AG08396 (cell line): Measurements from ENCODE around the gene FTCD.
A peak's percentile ranks its signal among the peaks of the same experiment; 100 is the strongest.
"Not testable (repeated sequence)": the region's sequence is repeated elsewhere in the genome, so short reads cannot be mapped to it uniquely, and the experiment has no call there.

Experiments
- DNase-seq: peaks from one replicate; pipeline ENCODE4 v3.0.0; 2012; ENCODE audit warnings: low spot score, mixed read lengths

The FTCD gene, protein sequence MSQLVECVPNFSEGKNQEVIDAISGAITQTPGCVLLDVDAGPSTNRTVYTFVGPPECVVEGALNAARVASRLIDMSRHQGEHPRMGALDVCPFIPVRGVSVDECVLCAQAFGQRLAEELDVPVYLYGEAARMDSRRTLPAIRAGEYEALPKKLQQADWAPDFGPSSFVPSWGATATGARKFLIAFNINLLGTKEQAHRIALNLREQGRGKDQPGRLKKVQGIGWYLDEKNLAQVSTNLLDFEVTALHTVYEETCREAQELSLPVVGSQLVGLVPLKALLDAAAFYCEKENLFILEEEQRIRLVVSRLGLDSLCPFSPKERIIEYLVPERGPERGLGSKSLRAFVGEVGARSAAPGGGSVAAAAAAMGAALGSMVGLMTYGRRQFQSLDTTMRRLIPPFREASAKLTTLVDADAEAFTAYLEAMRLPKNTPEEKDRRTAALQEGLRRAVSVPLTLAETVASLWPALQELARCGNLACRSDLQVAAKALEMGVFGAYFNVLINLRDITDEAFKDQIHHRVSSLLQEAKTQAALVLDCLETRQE

DNA sequence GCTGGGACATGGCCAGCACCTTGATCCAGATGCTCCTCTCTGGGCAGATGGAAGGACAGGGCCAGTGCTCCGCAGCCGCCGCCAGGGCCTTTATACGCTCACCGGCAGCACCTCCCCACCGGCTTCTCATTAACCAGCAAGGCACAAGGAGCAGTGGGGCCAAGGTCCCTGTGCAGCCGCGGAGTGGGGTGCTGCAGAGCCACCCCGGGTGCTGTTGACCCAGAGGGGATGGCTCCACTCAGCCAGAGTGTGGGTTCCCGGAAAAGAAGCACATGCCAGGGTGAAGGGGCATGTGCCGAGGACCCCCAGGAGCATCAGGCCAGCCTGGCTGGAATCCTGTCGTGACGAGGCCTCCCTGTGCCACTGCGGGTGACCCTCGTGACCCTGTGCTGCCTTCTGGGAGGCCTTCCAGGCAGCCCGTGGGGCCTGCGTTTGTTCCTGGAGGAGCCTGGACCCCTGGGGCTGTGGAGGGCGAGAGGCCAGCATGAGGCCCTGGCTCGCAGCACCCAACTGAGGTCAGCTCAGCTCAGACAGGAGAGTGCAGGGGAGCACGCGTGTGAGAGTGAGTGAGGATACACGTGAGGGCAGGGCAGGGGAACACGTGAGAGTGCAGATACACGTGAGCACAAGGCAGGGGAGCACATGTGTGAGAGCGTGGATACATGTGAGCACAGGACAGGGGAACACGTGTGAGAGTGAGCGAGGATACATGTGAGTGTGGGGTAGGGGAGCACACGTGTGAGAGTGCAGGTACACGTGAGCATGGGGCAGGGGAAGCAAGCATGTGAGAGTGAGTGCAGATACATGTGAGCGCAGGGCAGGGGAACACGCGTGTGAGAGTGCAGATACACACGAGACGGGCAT lies at the start of gene FTCD:
TSS of gene FTCD (minus strand) at position 66 of the 864 bp plus-strand sequence. CDS start at position 10, 56 bp downstream.
- DNase-seq: no peak

DNA sequence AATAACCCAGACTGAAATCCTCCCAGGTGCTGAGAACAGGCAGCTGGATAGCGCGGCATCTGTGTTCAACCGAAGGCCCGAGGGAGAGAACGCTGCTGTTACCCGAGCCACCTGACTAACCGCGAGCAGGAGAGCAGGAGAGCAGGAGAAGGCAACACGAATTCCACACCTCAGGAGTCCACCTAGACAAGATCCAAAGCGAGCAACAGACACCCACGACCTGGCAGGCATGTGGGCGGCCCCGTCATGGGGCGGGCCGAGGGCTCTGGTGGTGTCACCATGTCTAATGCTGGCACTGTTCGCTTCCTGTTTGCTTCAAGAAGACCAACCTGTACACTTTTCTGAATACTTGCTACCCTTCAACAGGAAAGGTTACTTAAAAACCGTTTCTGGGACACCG lies 49.8 kb upstream of the FTCD start:
- no peak for DNase-seq

DNA sequence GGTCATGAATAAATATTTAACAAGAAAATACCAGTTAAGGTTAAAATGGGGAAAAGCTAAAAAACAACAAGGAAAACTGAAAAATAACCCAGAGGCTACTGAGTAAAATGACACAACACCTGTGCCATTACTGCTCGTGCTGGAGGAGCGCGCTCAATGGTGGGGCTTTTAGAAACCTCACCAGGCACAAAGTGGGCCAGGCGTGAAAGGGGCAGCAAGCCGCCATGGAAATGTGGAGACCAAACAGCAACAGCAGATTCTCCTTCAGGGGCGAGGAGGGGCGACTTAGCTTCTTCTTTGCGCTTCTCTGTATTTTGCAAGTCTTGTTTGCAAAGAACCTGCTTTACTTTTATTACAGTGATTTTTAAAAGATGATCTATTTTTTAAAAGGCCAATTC lies 47.8 kb upstream of the FTCD start:
- DNase-seq: no peak

DNA sequence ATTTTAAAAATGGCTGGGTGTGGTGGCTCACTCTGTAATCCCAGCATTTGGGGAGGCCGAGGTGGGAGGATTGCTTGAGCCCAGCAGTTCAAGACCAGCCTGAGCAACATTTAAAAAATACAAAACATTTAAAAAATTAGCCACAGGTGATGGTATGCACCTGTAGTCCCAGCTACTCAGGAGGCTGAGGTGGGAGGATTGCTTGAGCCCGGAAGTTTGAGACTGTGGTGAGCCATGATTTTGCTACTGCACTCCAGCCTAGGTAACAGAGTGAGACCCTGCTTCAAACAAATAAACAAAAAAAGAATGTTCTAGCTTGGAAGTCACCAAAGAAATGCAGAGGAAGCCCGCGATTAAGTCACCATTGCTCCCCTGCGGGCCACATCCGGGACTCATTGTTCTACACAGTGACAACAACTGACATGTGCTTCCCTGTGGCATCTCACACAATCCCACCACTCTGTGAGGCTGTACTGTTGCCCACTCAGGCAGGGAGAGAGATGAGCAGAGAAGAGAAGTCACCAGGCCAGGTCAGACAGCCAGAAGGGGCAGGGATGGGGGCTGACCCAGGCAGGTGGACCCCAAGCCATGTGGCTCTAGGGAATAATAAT lies 47.3 kb upstream of the FTCD start:
- no peak for DNase-seq

DNA sequence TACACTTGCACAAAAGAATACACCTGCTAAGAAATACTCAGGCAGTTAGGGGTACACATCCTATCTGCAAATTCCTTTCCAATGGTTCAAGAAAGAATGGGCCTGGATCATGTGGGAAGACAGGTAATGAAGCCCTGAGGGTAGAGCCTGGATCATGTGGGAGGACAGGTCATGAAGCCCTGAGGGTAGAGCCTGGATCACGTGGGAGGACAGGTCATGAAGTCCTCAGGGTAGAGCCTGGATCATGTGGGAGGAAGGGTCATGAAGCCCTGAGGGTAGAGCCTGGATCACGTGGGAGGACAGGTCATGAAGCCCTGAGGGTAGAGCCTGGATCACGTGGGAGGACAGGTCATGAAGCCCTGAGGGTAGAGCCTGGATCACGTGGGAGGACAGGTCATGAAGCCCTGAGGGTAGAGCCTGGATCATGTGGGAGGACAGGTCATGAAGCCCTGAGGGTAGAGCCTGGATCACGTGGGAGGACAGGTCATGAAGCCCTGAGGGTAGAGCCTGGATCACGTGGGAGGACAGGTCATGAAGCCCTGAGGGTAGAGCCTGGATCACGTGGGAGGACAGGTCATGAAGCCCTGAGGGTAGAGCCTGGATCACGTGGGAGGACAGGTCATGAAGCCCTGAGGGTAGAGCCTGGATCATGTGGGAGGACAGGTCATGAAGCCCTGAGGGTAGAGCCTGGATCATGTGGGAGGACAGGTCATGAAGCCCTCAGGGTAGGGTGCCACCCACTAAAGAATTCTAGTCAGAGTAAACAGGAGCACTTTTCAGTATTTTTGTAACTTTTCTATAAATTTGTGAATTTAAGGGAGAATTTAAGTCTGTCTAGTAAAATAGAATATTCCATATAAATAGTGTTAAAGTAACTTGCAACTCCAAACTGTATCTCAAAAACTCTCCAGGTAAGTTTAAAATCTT lies 45.8 kb upstream of the FTCD start:
- not testable (repeated sequence) for DNase-seq

DNA sequence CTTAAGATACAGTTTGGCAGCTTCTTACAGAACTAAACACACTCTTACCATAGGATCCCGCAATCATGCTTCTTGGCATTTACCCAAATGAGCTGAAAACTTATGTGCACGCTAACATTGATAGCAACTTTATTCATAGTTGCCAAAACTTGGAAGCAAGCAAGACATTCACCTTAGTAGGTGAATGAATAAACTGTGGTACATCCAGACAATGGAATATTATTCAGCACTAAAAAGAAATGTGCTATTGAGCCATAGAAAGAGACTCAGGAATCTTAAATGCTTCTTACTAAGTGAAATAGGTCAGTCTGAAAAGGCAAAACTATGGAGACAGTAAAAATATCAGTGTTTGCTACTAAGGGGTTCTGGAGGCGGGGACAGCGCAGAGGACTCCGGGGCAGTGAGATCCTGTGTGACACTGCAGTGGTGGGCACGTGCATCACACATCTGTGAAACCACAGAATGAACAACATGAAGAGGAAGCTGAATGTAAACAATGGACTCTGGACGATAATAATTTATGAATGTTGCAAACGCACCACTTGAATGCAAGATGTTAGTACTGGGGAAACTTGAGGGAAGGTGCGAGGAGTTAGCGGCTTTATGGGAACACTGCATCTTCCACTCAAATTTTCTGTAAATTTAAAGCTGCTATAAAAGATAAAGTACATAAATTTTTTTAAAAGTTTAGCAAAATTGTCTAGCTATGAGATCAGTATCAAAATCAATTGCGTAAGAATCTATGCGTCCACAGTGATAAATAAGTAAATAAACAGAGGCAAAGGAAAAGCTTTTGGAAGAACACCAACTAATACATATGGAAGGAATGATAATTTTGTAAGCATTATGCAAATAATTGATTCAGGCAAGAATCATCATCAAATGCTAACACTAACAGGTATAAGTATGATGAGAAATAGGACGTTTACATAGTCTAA lies 44.3 kb upstream of the FTCD start:
- DNase-seq: no peak

DNA sequence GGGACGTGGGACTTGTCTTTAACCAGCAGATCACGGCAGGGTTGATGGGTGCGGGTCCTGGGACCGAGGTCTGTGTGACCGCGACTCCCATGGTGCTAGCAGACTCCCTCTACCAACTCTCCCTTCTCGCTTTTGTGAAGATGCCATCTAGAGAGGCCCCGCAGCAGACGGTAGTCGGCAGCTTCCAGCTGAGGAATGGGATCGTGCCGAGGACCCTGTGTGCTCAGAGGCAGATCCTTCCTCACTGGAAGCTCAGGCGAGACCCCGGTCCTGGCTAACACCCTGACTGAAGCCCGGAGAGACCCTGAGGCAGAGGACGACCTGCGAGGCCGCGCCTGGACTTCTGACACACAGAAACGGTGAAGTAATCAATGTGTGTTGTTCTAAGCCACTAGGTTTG lies 41.4 kb upstream of the FTCD start:
- no peak for DNase-seq

DNA sequence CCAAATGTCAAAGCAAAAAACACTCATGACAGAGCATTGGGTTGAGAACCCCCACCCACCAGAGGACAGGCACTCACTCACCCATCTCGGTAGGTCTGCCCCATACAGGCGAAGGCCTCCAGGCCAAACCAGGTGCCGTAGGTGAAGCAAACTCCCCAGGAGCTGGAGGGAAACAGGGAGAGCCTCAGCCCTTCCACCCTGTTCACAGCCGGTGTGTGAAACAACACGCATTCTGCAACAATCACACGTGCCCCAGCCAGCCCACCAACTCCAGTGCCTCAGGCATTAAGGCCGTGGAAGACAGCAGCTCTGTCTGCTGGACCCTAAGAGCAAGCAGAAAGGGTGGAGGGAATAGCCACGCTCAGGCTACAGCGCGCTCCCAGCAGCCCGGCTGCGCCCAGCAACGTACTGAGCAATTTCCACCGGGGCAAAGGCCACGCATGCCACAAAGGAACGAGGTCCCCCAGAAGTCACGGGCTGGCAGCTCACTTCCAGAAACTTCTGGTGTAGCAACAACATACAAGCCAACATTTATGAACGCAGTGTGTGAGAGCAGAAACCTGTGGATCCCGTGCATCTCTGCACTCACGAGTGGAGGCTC lies 40.3 kb upstream of the FTCD start:
- no peak for DNase-seq

DNA sequence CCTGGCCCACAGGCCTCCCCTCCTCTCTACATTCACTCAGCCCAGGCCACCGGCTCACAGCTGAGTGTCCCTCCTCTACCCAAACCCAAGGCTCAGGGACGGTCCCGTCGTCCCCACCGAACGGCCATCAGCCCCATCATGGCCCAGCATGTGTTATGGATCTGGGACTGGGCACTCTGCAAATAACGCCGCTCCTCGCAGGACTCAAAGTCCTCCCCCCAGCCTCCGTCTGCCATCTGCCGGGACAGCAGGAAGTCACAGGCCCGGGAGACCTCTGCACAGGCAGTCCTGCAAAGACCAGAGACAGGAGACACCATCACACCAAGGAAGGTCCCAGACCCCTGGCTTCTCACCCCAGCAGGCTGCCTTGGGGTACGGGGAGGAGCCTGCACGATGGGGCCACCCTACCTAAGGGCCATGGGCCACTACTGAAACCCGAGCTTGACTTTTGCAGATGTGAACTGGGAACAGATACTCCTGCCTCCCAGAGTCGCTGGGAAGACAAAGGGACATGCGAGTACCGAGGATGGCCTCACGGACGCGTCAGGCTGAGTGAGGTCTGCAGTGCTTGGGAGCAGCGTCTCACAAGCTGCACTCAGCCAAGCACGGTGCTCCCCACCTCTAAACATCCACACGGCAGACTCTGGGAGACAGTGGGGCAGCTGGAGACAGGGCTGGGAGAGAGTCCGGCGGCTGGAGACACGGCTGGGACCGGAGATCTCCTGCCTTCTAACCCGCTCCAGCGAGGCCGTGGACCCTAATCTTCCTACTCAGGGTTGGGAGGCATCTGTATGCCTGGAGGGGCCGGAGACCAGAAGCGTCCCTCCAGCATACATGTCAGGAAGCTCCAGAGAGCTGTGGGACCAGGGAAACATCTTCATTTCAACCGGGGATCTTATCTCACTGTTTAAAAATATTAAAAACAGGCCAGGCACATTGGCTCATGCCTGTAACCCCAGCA lies 39.3 kb upstream of the FTCD start:
- no peak for DNase-seq

DNA sequence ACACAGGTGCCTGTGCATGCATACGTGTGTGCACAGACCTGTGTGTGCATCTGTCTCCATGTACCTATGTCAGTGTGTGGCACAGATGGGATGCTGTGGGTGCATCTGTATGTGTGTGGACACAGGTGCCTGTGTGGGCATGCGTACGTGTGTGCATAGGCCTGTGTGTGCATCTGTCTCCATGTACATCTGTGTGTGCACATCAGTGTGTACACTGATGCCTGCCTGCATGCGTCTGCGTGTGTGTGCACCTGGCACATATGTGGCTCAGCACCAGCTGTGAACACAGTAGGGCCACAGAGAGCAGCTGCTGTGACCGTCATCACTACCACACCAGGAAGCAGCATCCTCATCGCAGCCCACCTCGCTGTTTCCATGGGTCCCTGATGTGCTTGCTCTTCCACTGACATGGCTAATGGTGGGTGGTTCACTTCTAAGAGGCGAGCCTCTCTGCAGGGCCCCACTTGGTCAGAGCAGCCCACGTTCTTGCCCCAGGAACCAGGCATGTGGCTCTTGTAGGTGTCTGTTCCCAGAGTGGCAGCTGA lies 38.5 kb upstream of the FTCD start:
- DNase-seq: no peak

DNA sequence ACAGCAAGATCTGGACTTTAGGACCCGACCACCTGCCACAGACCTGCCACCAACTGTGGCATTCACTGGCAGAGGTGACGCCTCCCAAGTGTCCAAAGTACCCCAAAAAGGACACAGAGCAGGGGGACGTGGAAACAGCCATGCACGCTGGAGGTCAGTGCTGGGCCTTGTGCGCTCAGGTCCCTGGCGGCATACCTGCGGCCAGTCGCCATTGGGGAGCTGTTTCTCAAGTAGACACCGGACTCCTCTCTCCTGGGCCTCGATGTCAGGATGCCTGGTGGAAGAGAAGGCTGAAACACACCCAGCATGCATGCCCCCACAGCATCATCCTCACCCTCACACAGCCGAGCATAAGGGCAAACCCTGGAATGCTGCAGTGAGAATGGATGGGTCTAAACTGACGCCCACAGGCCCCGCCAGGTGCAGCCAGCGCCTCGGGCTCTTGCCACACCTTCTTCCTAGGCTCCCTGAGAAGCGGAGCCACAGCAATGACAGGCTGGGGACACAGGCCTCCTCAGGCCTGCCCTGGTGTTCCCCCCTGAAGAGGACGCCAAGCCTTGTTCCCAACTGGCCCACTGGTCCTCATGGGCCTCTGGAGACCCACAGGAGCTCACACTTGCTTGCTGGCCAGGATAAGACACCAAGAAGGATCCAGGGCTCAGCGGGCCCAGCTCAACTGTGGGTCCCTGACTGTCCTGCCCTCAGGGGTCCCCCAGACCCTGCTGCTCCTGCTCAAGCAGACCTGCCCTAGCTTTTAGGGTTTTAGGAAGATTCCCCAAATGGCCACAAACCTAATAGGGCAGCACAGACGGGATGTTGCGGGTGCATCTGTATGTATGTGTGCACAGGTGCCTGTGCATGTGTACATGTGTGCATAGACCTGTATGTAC lies 36.6 kb upstream of the FTCD start:
- no peak for DNase-seq

DNA sequence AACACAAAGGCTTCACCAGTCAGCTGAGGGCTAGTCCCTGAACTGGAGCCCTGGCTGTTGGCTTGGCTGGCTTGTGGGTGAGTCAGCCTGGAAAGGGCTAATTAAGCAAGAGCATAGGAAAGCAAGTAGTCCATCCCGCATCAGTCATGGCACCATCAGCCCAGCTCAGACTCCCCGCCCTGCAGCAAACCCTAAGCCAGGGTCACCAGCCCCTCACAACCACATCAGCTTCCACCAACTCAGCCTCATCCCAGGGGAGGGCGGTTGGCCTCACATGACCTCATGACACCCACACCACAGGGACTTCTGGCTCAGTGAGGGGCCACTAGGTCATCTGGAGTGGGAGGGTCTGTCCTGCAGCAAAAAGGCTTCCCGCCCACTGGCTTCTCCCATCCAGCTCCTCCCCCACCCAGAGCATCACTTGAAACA lies 35.9 kb upstream of the FTCD start:
- DNase-seq: peak; percentile 88

DNA sequence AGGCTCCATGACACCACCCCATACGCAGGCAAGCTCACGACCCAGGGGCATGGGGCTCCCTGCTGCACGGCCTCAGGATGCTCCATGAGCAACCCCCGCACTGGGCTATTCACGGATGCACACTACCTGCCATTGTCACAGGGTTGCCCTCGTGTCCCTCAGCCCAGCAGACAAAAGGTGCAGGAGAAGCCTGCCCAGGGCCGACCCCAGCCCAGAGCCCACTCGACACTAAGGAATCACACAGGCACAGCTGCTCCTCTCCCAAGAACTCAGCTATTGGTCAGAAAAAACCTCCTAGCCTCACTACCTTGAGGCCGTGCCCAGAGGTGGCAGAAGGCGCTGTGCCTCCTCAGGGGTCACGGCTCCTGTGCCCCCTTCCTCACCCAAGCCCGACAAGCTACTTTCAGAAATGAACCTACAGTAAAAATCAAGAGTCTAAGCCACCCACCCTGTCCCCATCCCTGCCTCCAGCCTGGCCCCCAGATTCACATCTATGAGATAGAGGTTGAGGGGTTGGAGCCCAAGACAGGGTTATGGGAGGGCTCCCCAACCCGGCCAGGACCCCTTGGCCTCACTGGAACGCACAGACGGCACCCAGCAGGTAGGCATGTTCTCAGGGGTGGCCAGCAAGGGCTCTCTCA lies 35.2 kb upstream of the FTCD start:
- DNase-seq: no peak

DNA sequence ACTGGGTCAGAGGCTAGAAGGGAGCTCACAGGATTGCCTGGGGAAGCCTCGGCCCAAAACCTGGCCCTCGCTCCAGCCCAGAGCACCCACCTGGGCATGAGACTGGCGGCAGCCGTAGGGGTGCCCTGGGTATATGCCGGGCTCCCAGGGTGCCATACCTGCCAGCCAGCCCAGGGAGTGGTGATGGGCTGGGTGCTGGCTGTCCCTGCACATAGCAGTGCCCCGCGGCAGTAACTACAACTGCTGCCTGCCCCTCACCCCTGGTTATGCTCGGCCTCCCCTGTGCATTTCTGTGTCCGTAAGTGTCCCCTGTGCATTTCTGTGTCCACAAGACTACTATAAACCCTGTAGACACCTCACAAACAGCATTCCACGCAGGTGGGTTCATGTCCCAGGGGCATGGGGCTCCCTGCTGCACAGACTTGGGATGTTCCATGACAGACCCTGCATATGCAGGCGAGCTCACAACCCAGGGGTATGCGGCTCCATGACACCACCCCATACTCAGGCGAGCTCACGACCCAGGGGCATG lies 34.6 kb upstream of the FTCD start:
- no peak for DNase-seq

DNA sequence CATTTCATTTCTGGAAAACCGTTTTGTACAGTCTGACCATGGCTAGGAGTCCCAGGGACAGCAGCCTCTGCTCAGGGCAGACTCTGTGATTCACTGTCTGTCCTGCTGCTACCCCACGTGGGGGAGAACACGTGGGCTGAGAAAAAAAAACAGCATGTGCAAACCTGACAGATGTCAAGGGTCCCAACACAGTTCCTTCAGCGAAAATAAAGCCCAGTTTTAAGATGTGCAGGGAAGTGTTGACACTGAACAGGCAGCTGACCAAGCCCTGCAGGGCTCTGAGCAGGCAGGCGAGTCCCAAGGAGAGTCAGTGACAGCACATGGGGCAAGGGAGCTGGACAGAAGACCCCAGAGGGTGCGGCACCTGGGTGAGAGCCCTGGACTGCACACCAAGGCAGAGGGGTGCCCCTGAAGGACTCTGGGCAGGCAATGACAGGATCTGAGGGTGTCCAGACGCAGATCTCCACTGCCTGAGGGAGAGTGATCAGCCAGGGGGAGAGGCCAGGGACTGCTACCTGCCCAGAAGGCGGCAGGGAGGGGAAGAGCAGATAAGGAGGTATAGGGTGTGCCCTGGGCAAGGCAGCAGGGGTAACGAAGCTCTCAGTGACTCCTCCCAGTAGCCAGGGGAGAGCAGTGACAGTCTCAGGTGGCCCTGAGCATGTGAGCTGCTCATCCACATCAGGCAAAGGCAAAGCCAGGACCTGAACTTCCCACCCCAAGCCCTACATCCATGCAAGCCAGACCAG lies 34.0 kb upstream of the FTCD start:
- DNase-seq: peak; percentile 50
